PC-9 (cell line): ENCODE data around the gene SOX18. TPM values are rescaled to one million over a fixed set of nuclear protein-coding genes. Genes with fewer than 3 reads are reported as not detected.

ENCODE experiments used
- BruUV-seq: library from RNA; stranded (reverse); fragments of 400-500 nt; replicated peaks from 2 replicates; lab custom pipeline; 2021; lab: Mats Ljungman, UMichigan
- CTCF ChIA-PET: fragments of 300-600 bp; sonication (Branson Sonifier 250); formaldehyde crosslinking; loops from one replicate; lab custom pipeline; 2022; ENCODE audit warnings: antibody characterized with exemption; lab: Charles Lee
- POLR2A ChIA-PET: fragments of 300-600 bp; sonication (Branson Sonifier 250); formaldehyde crosslinking; loops from one replicate; lab custom pipeline; 2022; ENCODE audit warnings: antibody characterized with exemption; ENCODE audit not compliant: unreplicated experiment; lab: Charles Lee
- DNase-seq, 2 experiments: peaks; one replicate each; pipeline versions ENCODE4 v3.0.0 to v3.0.0-alpha.2; 2015 to 2022; ENCODE audit warnings: mixed read lengths in 1 of 2
- H2AFZ ChIP-seq: fragments of 200-600 bp; sonication (generic); 2 replicates; pipeline ENCODE4 v1.8.1; 2017; ENCODE audit warnings: antibody characterized with exemption
- H3F3A ChIP-seq: fragments of 200-600 bp; sonication (generic); 2 replicates; pipeline ENCODE4 v1.8.1; 2017; ENCODE audit warnings: antibody characterized with exemption, mild to moderate bottlenecking, low read depth; ENCODE audit not compliant: insufficient read depth
- H3K27ac ChIP-seq: fragments of 200-600 bp; sonication (generic); 2 replicates; pipeline ENCODE4 v1.6.1; 2016; ENCODE audit warnings: mixed run types
- H3K27me3 ChIP-seq: fragments of 200-600 bp; sonication (generic); 2 replicates; pipeline ENCODE4 v1.6.1; 2016; ENCODE audit warnings: low read depth, mixed run types; ENCODE audit not compliant: insufficient read depth
- H3K36me3 ChIP-seq: fragments of 200-600 bp; sonication (generic); 2 replicates; pipeline ENCODE4 v1.6.1; 2016; ENCODE audit warnings: low read depth, mixed run types
- H3K4me1 ChIP-seq: fragments of 200-600 bp; sonication (generic); replicated peaks from 2 replicates; pipeline ENCODE4 v1.6.1; 2016; ENCODE audit warnings: mixed run types; ENCODE audit not compliant: insufficient read depth
- H3K4me2 ChIP-seq: fragments of 200-600 bp; sonication (generic); 2 replicates; pipeline ENCODE4 v1.6.1; 2017; ENCODE audit warnings: mixed run types
- H3K4me3 ChIP-seq: fragments of 200-600 bp; sonication (generic); 2 replicates; pipeline ENCODE4 v1.6.1; 2016; ENCODE audit warnings: mixed run types
- H3K79me2 ChIP-seq: fragments of 200-600 bp; sonication (generic); 2 replicates; pipeline ENCODE4 v1.6.1; 2017; ENCODE audit warnings: low read depth, mixed run types
- H3K9me2 ChIP-seq: fragments of 200-600 bp; sonication (generic); 2 replicates; pipeline ENCODE4 v1.8.1; 2017; ENCODE audit warnings: mild to moderate bottlenecking; ENCODE audit not compliant: insufficient read depth
- H3K9me3 ChIP-seq: fragments of 200-600 bp; sonication (generic); 2 replicates; pipeline ENCODE4 v1.8.1; 2016; ENCODE audit warnings: low read depth; ENCODE audit not compliant: insufficient read depth
- H4K20me1 ChIP-seq: fragments of 200-600 bp; sonication (generic); 2 replicates; pipeline ENCODE4 v1.8.1; 2017; ENCODE audit not compliant: insufficient read depth
- CTCF ChIP-seq: fragments of 200-600 bp; sonication (generic); conservative IDR thresholded peaks from 2 replicates; pipeline ENCODE4 v1.6.1; 2017; ENCODE audit warnings: mixed run types, antibody characterized with exemption, mild to moderate bottlenecking, moderate library complexity
- EZH2 ChIP-seq: fragments of 200-600 bp; sonication (generic); IDR thresholded peaks from 2 replicates; pipeline ENCODE4 v1.8.0; 2017; ENCODE audit warnings: antibody characterized with exemption, low read depth
- intact Hi-C: fragments of 100-400 bp; cut with micrococcal nuclease; formaldehyde crosslinking; loops from one replicate; pipeline ENCODE4 v1.10.0; 2022; ENCODE audit not compliant: unreplicated experiment
- total RNA-seq: library from RNA; stranded (reverse); gene quantifications from 2 replicates; pipeline ENCODE4 v1.2.3, GENCODE V29; 2021

The SOX18 gene
- total RNA-seq, 1 experiment from 2014 or later, result not detected

- TF ChIP-seq CTCF (no peak), EZH2 (no peak)
- no peak for DNase-seq
- H3K27me3 ChIP-seq, result peaks cover 29% of the 10 kb centered on the region
- H2AFZ ChIP-seq, result no peak overlapping the region
- peaks cover 17% of the 10 kb centered on the region; the same call in 1 of the 2 replicates for H3F3A ChIP-seq
- BruUV-seq, result no TSS peak
- no peaks in the 10 kb centered on the region for H3K9me2 ChIP-seq
- ChIA-PET POLR2A (interaction anchor here (0.6 kb wide), 1 partner anchor 519 kb away, joined by 8 read pairs; no protein-coding TSS in a partner anchor), CTCF (no interaction called here)
- H3K9me3 ChIP-seq, result no peaks in the 10 kb centered on the region
- H3K4me2 ChIP-seq, result no peak overlapping the region
- intact Hi-C loops, result no loop called here
- no peaks in the 10 kb centered on the region for H4K20me1 ChIP-seq
- H3K36me3 ChIP-seq, result no peaks in the 10 kb centered on the region
- no peak overlapping the region for H3K4me3 ChIP-seq
- no peaks in the 10 kb centered on the region for H3K79me2 ChIP-seq
- no peak overlapping the region for H3K27ac ChIP-seq
- H3K4me1 ChIP-seq, result peaks cover 2% of the 10 kb centered on the region; the same call in 1 of the 2 replicates
These were observed 2.9 kb upstream of the SOX18 start for GRCh38 chr20:64052326-64052722.

GRCh38 chr20:64051561-64052325, 2.3 kb upstream of the SOX18 start:
- Histone ChIP-seq H3K4me2 (no peak overlapping the region), H2AFZ (no peak overlapping the region), H3K27me3 (peaks cover 29% of the 10 kb centered on the region), H3K4me3 (no peak overlapping the region), H3K79me2 (no peaks in the 10 kb centered on the region), H3K4me1 (no peaks in the 10 kb centered on the region; the same call in 1 of the 2 replicates), H3K9me2 (no peaks in the 10 kb centered on the region), H3F3A (peaks cover 18% of the 10 kb centered on the region; the same call in 1 of the 2 replicates), H3K9me3 (no peaks in the 10 kb centered on the region), H4K20me1 (no peaks in the 10 kb centered on the region), H3K36me3 (no peaks in the 10 kb centered on the region), H3K27ac (no peak overlapping the region)
- intact Hi-C loops, result no loop called here
- no peak for DNase-seq
- ChIA-PET CTCF (no interaction called here), POLR2A (no interaction called here)
- no TSS peak for BruUV-seq
- TF ChIP-seq EZH2 (no peak), CTCF (no peak)

GRCh38 chr20:64051033-64051452, 1.6 kb upstream of the SOX18 start:
- ChIA-PET CTCF (no interaction called here), POLR2A (no interaction called here)
- TF ChIP-seq EZH2, result no peak
- no peak for TF ChIP-seq CTCF
- peaks cover 29% of the 10 kb centered on the region for H3K27me3 ChIP-seq
- no peak overlapping the region for H3K4me2 ChIP-seq
- H3K9me2 ChIP-seq, result no peaks in the 10 kb centered on the region
- intact Hi-C loops, result no loop called here
- H3K79me2 ChIP-seq, result no peaks in the 10 kb centered on the region
- no TSS peak for BruUV-seq
- no peak overlapping the region for H2AFZ ChIP-seq
- peaks cover 18% of the 10 kb centered on the region; the same call in 1 of the 2 replicates for H3F3A ChIP-seq
- no peaks in the 10 kb centered on the region for H3K36me3 ChIP-seq
- H3K4me3 ChIP-seq, result no peak overlapping the region
- H3K4me1 ChIP-seq, result no peaks in the 10 kb centered on the region; the same call in 1 of the 2 replicates
- DNase-seq, result no peak
- H4K20me1 ChIP-seq, result no peaks in the 10 kb centered on the region
- no peak overlapping the region for H3K27ac ChIP-seq
- no peaks in the 10 kb centered on the region for H3K9me3 ChIP-seq
